Measurements from ENCODE around the gene METTL4. TPM values are rescaled to one million over a fixed set of nuclear protein-coding genes. Genes with fewer than 3 reads are reported as not detected.

Gene METTL4
- total and polyA plus RNA-seq, 9 of the 15 experiments (the other 6 are each of a cell fraction or from before 2014, with no cell fraction given): 7.9 to 32.8 (median 22.1) TPM

DNA sequence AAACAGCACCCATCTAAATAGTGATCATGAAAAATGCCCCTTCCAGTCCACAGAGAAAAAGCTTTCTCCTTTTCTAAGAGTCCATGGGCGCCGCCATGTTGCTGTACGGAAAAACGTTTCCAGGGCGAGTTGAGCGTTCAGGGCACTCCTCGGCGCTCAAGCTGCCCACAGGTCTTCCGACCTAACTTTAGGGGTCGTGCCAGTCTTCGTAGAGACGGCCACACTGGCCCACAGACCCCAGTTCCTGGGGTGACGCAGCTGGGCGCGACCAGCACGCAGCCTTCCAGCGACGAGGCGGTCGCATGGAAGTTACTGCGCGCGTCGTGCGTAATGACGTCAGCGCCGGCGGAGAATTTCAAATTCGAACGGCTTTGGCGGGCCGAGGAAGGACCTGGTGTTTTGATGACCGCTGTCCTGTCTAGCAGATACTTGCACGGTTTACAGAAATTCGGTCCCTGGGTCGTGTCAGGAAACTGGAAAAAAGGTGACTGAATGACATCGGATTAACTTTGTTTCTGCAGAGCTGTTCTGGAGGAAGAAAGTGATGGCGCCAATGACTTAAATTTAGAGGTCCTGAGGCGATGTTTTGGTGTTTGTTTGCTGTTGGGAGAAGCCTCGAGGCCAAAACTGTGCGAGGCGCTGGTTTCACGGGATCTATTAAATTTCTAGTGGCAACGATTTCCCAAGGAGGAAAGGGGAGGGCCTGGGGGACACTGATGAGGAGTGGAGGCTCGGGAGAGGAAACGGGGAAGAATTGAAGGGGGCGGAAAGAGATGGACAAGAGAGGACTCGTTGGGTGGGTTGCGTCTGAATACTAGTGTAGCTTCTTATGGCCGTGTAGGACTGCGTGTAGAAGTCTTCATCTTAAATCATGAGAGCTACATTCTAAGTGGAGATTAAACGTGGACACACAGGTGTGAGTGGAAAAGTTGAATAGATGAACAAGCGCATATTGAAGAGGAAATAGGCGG, at the start of gene METTL4, which contains the start of gene NDC80 (continued):
- TF ChIP-seq, protein P1, sequence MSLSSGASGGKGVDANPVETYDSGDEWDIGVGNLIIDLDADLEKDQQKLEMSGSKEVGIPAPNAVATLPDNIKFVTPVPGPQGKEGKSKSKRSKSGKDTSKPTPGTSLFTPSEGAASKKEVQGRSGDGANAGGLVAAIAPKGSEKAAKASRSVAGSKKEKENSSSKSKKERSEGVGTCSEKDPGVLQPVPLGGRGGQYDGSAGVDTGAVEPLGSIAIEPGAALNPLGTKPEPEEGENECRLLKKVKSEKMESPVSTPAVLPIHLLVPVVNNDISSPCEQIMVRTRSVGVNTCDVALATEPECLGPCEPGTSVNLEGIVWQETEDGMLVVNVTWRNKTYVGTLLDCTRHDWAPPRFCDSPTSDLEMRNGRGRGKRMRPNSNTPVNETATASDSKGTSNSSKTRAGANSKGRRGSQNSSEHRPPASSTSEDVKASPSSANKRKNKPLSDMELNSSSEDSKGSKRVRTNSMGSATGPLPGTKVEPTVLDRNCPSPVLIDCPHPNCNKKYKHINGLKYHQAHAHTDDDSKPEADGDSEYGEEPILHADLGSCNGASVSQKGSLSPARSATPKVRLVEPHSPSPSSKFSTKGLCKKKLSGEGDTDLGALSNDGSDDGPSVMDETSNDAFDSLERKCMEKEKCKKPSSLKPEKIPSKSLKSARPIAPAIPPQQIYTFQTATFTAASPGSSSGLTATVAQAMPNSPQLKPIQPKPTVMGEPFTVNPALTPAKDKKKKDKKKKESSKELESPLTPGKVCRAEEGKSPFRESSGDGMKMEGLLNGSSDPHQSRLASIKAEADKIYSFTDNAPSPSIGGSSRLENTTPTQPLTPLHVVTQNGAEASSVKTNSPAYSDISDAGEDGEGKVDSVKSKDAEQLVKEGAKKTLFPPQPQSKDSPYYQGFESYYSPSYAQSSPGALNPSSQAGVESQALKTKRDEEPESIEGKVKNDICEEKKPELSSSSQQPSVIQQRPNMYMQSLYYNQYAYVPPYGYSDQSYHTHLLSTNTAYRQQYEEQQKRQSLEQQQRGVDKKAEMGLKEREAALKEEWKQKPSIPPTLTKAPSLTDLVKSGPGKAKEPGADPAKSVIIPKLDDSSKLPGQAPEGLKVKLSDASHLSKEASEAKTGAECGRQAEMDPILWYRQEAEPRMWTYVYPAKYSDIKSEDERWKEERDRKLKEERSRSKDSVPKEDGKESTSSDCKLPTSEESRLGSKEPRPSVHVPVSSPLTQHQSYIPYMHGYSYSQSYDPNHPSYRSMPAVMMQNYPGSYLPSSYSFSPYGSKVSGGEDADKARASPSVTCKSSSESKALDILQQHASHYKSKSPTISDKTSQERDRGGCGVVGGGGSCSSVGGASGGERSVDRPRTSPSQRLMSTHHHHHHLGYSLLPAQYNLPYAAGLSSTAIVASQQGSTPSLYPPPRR (CRISPR knock-in tag; IDR thresholded peaks at IDR 0.05; ENCODE audit: borderline replicate concordance): peak; percentile 91
- TF ChIP-seq FOXK2 (conservative IDR thresholded peaks at IDR 0.05 in 1 of 2, IDR thresholded peaks at IDR 0.05 in 1 of 2; ENCODE audit: low read depth in 2 of 2) (peak; percentile 50 to 55), ZFP30 (CRISPR knock-in tag; IDR thresholded peaks at IDR 0.05; ENCODE audit: borderline replicate concordance) (no peak), HDAC3 (IDR thresholded peaks at IDR 0.05; ENCODE audit: borderline replicate concordance, partially characterized antibody) (peak; percentile 31), ATF7 (IDR thresholded peaks at IDR 0.05) (peak; percentile 99), BRCA1 (IDR thresholded peaks at IDR 0.05) (no peak), BRCA1 (CRISPR knock-in tag; IDR thresholded peaks at IDR 0.05) (0 out of 2 replicates have a peak, but pooled peaks have one; percentile 66), CBX3 (IDR thresholded peaks at IDR 0.05; ENCODE audit: borderline replicate concordance in 1 of 2, low read length in 2 of 2) (peak in 1 of 2 experiments; percentile 86; a peak in 2 of 3 replicates), ZNF133 (CRISPR knock-in tag; IDR thresholded peaks at IDR 0.05) (no peak), ZNF766 (CRISPR knock-in tag; conservative IDR thresholded peaks at IDR 0.05) (peak; percentile 76)
- TF ChIP-seq, protein P2, sequence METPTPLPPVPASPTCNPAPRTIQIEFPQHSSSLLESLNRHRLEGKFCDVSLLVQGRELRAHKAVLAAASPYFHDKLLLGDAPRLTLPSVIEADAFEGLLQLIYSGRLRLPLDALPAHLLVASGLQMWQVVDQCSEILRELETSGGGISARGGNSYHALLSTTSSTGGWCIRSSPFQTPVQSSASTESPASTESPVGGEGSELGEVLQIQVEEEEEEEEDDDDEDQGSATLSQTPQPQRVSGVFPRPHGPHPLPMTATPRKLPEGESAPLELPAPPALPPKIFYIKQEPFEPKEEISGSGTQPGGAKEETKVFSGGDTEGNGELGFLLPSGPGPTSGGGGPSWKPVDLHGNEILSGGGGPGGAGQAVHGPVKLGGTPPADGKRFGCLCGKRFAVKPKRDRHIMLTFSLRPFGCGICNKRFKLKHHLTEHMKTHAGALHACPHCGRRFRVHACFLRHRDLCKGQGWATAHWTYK (CRISPR knock-in tag; IDR thresholded peaks at IDR 0.05): peak; percentile 59; the same call in 1 of the 2 replicates
- TF ChIP-seq, protein P3, sequence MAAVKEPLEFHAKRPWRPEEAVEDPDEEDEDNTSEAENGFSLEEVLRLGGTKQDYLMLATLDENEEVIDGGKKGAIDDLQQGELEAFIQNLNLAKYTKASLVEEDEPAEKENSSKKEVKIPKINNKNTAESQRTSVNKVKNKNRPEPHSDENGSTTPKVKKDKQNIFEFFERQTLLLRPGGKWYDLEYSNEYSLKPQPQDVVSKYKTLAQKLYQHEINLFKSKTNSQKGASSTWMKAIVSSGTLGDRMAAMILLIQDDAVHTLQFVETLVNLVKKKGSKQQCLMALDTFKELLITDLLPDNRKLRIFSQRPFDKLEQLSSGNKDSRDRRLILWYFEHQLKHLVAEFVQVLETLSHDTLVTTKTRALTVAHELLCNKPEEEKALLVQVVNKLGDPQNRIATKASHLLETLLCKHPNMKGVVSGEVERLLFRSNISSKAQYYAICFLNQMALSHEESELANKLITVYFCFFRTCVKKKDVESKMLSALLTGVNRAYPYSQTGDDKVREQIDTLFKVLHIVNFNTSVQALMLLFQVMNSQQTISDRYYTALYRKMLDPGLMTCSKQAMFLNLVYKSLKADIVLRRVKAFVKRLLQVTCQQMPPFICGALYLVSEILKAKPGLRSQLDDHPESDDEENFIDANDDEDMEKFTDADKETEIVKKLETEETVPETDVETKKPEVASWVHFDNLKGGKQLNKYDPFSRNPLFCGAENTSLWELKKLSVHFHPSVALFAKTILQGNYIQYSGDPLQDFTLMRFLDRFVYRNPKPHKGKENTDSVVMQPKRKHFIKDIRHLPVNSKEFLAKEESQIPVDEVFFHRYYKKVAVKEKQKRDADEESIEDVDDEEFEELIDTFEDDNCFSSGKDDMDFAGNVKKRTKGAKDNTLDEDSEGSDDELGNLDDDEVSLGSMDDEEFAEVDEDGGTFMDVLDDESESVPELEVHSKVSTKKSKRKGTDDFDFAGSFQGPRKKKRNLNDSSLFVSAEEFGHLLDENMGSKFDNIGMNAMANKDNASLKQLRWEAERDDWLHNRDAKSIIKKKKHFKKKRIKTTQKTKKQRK (IDR thresholded peaks at IDR 0.05; ENCODE audit: borderline replicate concordance, low read depth, low read length): no peak
- TF ChIP-seq, protein P4, sequence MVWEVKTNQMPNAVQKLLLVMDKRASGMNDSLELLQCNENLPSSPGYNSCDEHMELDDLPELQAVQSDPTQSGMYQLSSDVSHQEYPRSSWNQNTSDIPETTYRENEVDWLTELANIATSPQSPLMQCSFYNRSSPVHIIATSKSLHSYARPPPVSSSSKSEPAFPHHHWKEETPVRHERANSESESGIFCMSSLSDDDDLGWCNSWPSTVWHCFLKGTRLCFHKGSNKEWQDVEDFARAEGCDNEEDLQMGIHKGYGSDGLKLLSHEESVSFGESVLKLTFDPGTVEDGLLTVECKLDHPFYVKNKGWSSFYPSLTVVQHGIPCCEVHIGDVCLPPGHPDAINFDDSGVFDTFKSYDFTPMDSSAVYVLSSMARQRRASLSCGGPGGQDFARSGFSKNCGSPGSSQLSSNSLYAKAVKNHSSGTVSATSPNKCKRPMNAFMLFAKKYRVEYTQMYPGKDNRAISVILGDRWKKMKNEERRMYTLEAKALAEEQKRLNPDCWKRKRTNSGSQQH (CRISPR knock-in tag; IDR thresholded peaks at IDR 0.05): no peak

All from K562 (cell line).